Measurements from ENCODE around the gene FAHD2A. TPM values are rescaled to one million over a fixed set of nuclear protein-coding genes. Genes with fewer than 3 reads are reported as not detected.
"Not testable (repeated sequence)": the region's sequence is repeated elsewhere in the genome, so short reads cannot be mapped to it uniquely, and the experiment has no call there.

The FAHD2A gene
- total RNA-seq, 8 experiments from 2014 or later = 14.0 to 33.4 (median 20.5) TPM

DNA sequence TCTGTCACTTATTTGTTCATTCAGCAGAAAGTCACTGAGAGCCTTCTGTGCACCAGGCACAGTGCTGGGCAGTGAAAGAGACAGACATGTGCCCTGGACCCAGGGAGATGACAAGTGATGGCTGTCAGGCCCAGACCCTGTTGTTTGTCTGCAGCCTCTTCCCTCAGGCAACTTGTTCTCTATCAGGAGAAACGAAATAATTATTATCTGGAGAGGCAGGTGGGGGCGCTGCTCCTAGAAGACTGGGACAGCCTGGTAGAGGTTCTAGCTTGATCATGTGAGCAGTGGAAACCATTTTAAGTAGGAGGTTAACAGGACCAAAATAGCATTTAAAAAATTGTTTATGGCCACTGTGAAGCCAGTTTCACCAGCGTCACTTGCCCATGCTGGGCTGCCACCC lies 2.2 kb downstream of the FAHD2A start:
- H3K4me3 ChIP-seq; ATAC-seq (replicated peaks in 6 of 8); in situ Hi-C loops (cut with MboI; ENCODE audit: low pct_unique_long_range_greater_than_20kb in 2 of 9, low sequenced_read_pairs in 9 of 9, unreplicated experiment in 9 of 9); H3K27ac ChIP-seq: not testable (repeated sequence)
- 100% methylated on average over 1 of the region's 3 CpGs; no CpG with 5 or more reads in 6 of the 10 experiments for WGBS, 10 experiments
- H3K4me1 ChIP-seq (replicated peaks in 1 of 2) = peaks cover 9 to 11% of the 10 kb centered on the region in 2 donors

GRCh38 chr2:95411239-95411638 lies 8.7 kb downstream of the FAHD2A start:
- ATAC-seq (replicated peaks in 6 of 8); in situ Hi-C loops (cut with MboI; ENCODE audit: low pct_unique_long_range_greater_than_20kb in 2 of 9, low sequenced_read_pairs in 9 of 9, unreplicated experiment in 9 of 9); H3K4me3 ChIP-seq; H3K27ac ChIP-seq; H3K4me1 ChIP-seq (replicated peaks in 1 of 2): not testable (repeated sequence)
- WGBS, 10 experiments = 20 to 100% (median 89%) methylated on average over 1 to 3 of the region's 5 CpGs; no CpG with 5 or more reads in 7 of the 10 experiments

DNA sequence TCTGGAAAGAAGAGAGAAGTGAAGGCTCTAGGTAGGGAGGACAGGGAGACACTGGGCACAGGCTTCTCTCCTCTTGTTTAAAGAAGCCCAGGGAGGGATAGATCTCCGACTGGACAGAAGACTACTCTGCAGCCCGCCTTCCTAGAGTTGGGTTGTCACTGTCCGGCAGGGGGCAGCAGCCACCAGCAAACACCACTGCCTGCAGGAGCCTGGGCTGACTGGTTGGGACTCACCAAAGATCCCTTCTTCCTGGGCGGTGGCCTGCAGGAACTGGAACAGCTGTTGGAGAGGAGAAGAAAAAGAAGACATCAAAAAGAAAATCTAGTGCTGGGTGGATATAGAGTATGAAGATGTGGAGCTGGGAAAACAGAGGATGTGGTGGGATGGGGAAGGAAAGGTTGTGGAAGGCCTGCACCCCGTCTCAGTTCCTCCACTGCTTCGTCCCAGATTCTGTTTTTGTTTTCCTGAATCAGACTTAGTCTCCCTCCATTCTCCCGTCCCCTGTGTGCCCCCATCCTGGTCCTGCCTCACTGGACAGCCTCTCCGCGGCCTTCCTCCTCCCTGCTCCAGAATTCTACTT lies 11.6 kb downstream of the FAHD2A start:
- ATAC-seq (replicated peaks in 6 of 8) = peak; percentile 95 to 99 (median 98)
- H3K27ac ChIP-seq; in situ Hi-C loops (cut with MboI; ENCODE audit: low pct_unique_long_range_greater_than_20kb in 2 of 9, low sequenced_read_pairs in 9 of 9, unreplicated experiment in 9 of 9); H3K4me3 ChIP-seq; H3K4me1 ChIP-seq (replicated peaks in 1 of 2): not testable (repeated sequence)
- 50% methylated on average over 3 of the region's 9 CpGs; no CpG with 5 or more reads in 9 of the 10 experiments for WGBS, 10 experiments

DNA sequence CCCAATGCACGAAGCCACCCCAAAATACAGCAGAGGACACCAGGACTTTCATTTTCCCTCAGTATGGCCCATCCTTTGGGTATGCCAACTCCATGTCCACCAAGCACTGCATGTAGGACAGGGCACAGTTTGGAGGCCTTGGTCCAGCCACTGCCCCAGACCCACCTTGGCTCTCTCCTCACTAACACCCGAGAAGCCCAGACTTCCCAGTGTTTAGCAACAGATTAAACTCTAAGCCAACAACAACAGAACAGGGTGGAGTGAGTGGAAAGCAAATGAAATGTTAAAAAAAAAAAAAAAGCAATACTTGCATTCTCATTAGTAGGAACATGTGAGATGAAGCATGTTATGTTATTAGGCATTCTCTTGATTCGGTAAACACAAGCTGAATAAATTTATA lies 12.6 kb downstream of the FAHD2A start:
- WGBS, 10 experiments = 10 to 100% (median 82%) methylated on average over 1 to 2 of the region's 3 CpGs; no CpG with 5 or more reads in 4 of the 10 experiments
- ATAC-seq (replicated peaks in 6 of 8) = peak in 3 of 8 experiments; percentile 11 to 44 (median 19)
- H3K4me3 ChIP-seq; H3K4me1 ChIP-seq (replicated peaks in 1 of 2); in situ Hi-C loops (cut with MboI; ENCODE audit: low pct_unique_long_range_greater_than_20kb in 2 of 9, low sequenced_read_pairs in 9 of 9, unreplicated experiment in 9 of 9); H3K27ac ChIP-seq: not testable (repeated sequence)

DNA sequence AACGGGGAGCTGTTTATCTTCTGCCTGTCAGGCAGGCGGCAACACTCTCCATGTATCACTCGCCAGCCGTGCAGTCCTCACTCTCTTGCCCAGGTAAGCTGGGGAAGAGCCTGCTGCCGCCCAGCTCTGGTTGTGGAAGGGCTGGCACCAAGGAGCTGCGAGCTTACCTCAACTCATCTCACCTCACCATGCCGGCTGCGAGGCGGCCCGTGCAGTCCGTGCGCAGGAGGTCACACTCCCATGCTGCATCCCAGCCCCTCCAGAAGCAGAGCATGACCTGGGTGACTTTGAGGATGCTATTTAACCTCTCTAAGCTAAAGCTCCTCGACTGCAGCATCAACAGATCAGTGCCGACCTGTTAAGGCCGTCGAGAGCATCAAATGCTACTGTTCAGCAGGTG lies 13.1 kb downstream of the FAHD2A start:
- H3K4me3 ChIP-seq; H3K27ac ChIP-seq; in situ Hi-C loops (cut with MboI; ENCODE audit: low pct_unique_long_range_greater_than_20kb in 2 of 9, low sequenced_read_pairs in 9 of 9, unreplicated experiment in 9 of 9); H3K4me1 ChIP-seq (replicated peaks in 1 of 2); ATAC-seq (replicated peaks in 6 of 8): not testable (repeated sequence)
- WGBS, 10 experiments = 94 to 100% (median 98%) methylated on average over 1 to 4 of the region's 16 CpGs; no CpG with 5 or more reads in 6 of the 10 experiments

DNA sequence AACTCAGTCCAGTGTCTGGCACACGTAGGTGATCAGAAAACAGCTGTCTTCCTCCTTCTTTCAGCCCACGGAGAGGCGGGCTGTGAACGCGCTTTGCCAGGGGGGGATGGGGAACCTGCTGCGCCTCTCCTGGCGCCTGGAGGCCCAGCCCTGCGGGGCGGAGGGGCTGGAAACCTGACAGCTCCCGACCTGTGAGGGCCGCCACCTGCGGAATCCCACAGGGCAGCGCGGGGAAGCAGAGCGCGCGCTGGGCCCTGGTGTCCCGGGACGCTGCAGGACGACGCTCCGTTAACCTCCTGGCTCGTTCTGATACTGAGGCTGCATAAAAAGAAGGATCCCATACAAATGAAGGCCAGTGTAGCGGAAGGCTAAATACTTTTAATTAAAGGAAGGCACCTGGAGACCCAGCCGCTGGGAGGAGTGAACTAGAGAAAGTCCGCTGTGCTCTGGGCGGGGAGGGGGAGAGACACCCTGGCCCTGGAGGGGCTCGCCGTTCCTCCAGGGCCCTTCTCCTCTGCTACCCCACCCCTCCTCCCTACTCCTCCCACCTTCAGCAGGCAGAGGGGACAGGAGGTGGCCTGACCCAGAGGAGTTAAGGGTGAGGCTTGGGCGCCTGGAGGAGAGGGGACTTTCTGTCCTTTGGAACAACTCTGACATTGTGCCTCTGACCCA lies 24.8 kb downstream of the FAHD2A start:
- in situ Hi-C loops (cut with MboI; ENCODE audit: low pct_unique_long_range_greater_than_20kb in 2 of 9, low sequenced_read_pairs in 9 of 9, unreplicated experiment in 9 of 9) = not testable (repeated sequence)

GRCh38 chr2:95429748-95430467 lies 27.4 kb downstream of the FAHD2A start:
- H3K4me1 ChIP-seq (replicated peaks in 1 of 2); H3K4me3 ChIP-seq; in situ Hi-C loops (cut with MboI; ENCODE audit: low pct_unique_long_range_greater_than_20kb in 2 of 9, low sequenced_read_pairs in 9 of 9, unreplicated experiment in 9 of 9); H3K27ac ChIP-seq; ATAC-seq (replicated peaks in 6 of 8): not testable (repeated sequence)
- no CpG with 5 or more reads among the region's 8 CpGs for WGBS, 10 experiments

More for the DNA sequence above, 24.8 kb downstream of the FAHD2A start:
- not testable (repeated sequence) for ATAC-seq (replicated peaks in 6 of 8); H3K4me1 ChIP-seq (replicated peaks in 1 of 2); H3K27ac ChIP-seq; H3K4me3 ChIP-seq
- WGBS, 10 experiments = no CpG with 5 or more reads among the region's 30 CpGs

GRCh38 chr2:95433373-95433772 lies 30.9 kb downstream of the FAHD2A start:
- ATAC-seq (replicated peaks in 6 of 8) = peak in 4 of 8 experiments; percentile 13 to 88 (median 75)
- H3K27ac ChIP-seq; H3K4me1 ChIP-seq (replicated peaks in 1 of 2); H3K4me3 ChIP-seq; in situ Hi-C loops (cut with MboI; ENCODE audit: low pct_unique_long_range_greater_than_20kb in 2 of 9, low sequenced_read_pairs in 9 of 9, unreplicated experiment in 9 of 9): not testable (repeated sequence)
- WGBS, 10 experiments = no CpG with 5 or more reads among the region's 4 CpGs

- in situ Hi-C loops (cut with MboI; ENCODE audit: low pct_unique_long_range_greater_than_20kb in 2 of 9, low sequenced_read_pairs in 9 of 9, unreplicated experiment in 9 of 9); ATAC-seq (replicated peaks in 6 of 8): not testable (repeated sequence)
- WGBS, 10 experiments = no CpG with 5 or more reads among the region's 2 CpGs
Observed at GRCh38 chr2:95433973-95434372, 31.5 kb downstream of the FAHD2A start.

DNA sequence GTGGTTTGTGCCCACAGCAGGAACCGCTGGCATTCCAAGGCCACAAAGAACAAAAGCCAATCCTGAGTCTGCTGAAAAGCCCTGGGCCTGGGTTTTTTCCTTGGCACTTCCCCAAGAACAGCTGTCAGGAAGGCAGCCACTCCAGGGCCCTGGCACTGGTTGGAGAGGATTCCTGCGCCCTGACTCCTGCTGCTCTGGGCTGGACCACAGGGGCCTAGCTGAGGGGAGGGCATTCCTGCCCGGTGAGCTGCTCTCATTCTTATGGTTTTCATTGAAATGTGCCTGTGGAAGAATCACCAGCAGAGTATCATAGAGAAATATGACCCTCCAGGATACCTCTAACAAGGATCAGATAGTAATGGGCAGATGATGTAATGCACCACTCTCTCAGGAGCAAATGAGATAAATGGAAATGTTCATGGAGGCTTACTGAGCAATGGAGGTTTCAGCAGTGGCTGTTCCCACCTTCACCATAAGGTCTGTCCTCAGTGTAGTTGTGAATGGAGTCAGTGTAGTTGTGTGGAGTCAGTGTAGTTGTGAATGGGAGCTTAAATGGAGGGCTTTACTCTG lies 32.1 kb downstream of the FAHD2A start:
- ATAC-seq (replicated peaks in 6 of 8) = peak in 7 of 8 experiments; percentile 32 to 97 (median 69)
- in situ Hi-C loops (cut with MboI; ENCODE audit: low pct_unique_long_range_greater_than_20kb in 2 of 9, low sequenced_read_pairs in 9 of 9, unreplicated experiment in 9 of 9); H3K27ac ChIP-seq; H3K4me1 ChIP-seq (replicated peaks in 1 of 2); H3K4me3 ChIP-seq: not testable (repeated sequence)
- WGBS, 10 experiments = no CpG with 5 or more reads among the region's 3 CpGs

More at GRCh38 chr2:95433973-95434372, 31.5 kb downstream of the FAHD2A start:
- not testable (repeated sequence) for H3K27ac ChIP-seq; H3K4me3 ChIP-seq; H3K4me1 ChIP-seq (replicated peaks in 1 of 2)

GRCh38 chr2:95435162-95435871 lies 32.8 kb downstream of the FAHD2A start:
- H3K4me3 ChIP-seq; H3K4me1 ChIP-seq (replicated peaks in 1 of 2); H3K27ac ChIP-seq; in situ Hi-C loops (cut with MboI; ENCODE audit: low pct_unique_long_range_greater_than_20kb in 2 of 9, low sequenced_read_pairs in 9 of 9, unreplicated experiment in 9 of 9): not testable (repeated sequence)
- no CpG with 5 or more reads among the region's 30 CpGs for WGBS, 10 experiments
- peak in 1 of 8 experiments; percentile 24 for ATAC-seq (replicated peaks in 6 of 8)

- in situ Hi-C loops (cut with MboI; ENCODE audit: low pct_unique_long_range_greater_than_20kb in 2 of 9, low sequenced_read_pairs in 9 of 9, unreplicated experiment in 9 of 9); ATAC-seq (replicated peaks in 6 of 8): not testable (repeated sequence)
Observed at GRCh38 chr2:95435872-95436209, 33.3 kb downstream of the FAHD2A start.

More at GRCh38 chr2:95435872-95436209, 33.3 kb downstream of the FAHD2A start:
- H3K4me1 ChIP-seq (replicated peaks in 1 of 2); H3K4me3 ChIP-seq; H3K27ac ChIP-seq: not testable (repeated sequence)
- no CpG with 5 or more reads among the region's 5 CpGs for WGBS, 10 experiments

Data from motor neuron (in vitro differentiated cells).